Dedifferentiated amniotic fluid mesenchymal stem cell (primary cell): ENCODE measurements around the gene HRH2.
"Not testable (repeated sequence)": the region's sequence is repeated elsewhere in the genome, so short reads cannot be mapped to it uniquely, and the experiment has no call there.

Source experiments
- DNase-seq: peaks from one replicate; pipeline ENCODE4 v3.0.0-alpha.2; 2016; ENCODE audit errors: extremely low spot score

Gene HRH2

GRCh38 chr5:175657593-175658271, at the start of gene HRH2:
Gene HRH2 (plus strand): TSS chr5:175658071. CDS start chr5:175683234, 25,163 bp downstream.
- DNase-seq: no peak

- no peak for DNase-seq
Observed at GRCh38 chr5:175609526-175609925, 48.3 kb upstream of the HRH2 start.

- DNase-seq: no peak
Observed at GRCh38 chr5:175610381-175610780, 47.5 kb upstream of the HRH2 start.

- DNase-seq: no peak
Observed at GRCh38 chr5:175610898-175611297, 47.0 kb upstream of the HRH2 start.

- no peak for DNase-seq
Observed at GRCh38 chr5:175614223-175614815, 43.6 kb upstream of the HRH2 start.

GRCh38 chr5:175614861-175615260, 43.0 kb upstream of the HRH2 start:
- no peak for DNase-seq

GRCh38 chr5:175616083-175616482, 41.8 kb upstream of the HRH2 start:
- no peak for DNase-seq

- DNase-seq: not testable (repeated sequence)
Observed at GRCh38 chr5:175616527-175616926, 41.3 kb upstream of the HRH2 start.

GRCh38 chr5:175617447-175617846, 40.4 kb upstream of the HRH2 start:
- no peak for DNase-seq

- no peak for DNase-seq
Observed at GRCh38 chr5:175620527-175620926, 37.3 kb upstream of the HRH2 start.

- no peak for DNase-seq
Observed at GRCh38 chr5:175621971-175622370, 35.9 kb upstream of the HRH2 start.

GRCh38 chr5:175623088-175623487, 34.8 kb upstream of the HRH2 start:
- no peak for DNase-seq

- no peak for DNase-seq
Observed at GRCh38 chr5:175624316-175624715, 33.6 kb upstream of the HRH2 start.

GRCh38 chr5:175627005-175627404, 30.9 kb upstream of the HRH2 start:
- DNase-seq: no peak

GRCh38 chr5:175627739-175628138, 30.1 kb upstream of the HRH2 start:
- no peak for DNase-seq

- DNase-seq: no peak
Observed at GRCh38 chr5:175628668-175629067, 29.2 kb upstream of the HRH2 start.

- DNase-seq: no peak
Observed at GRCh38 chr5:175629261-175629660, 28.6 kb upstream of the HRH2 start.

GRCh38 chr5:175629793-175630192, 28.1 kb upstream of the HRH2 start:
- no peak for DNase-seq

- no peak for DNase-seq
Observed at GRCh38 chr5:175635854-175636584, 21.9 kb upstream of the HRH2 start.

GRCh38 chr5:175638305-175638704, 19.6 kb upstream of the HRH2 start:
- no peak for DNase-seq

GRCh38 chr5:175640106-175640775, 17.6 kb upstream of the HRH2 start:
- no peak for DNase-seq

- no peak for DNase-seq
Observed at GRCh38 chr5:175642998-175643397, 14.9 kb upstream of the HRH2 start.
